HG02852 (cell line): ENCODE measurements around the gene LCE5A.
"Not testable (repeated sequence)": the region's sequence is repeated elsewhere in the genome, so short reads cannot be mapped to it uniquely, and the experiment has no call there.

Experiments
- ATAC-seq: cut with Tn5 transposase; IDR thresholded peaks from one replicate; pipeline ENCODE4 v1.9.1; 2021; ENCODE audit warnings: mild to moderate bottlenecking, moderate library complexity; ENCODE audit not compliant: unreplicated experiment

The LCE5A gene

GRCh38 chr1:152515434-152515783, 4.8 kb downstream of the LCE5A start:
- no peak for ATAC-seq

- ATAC-seq, result no peak
These were observed 5.5 kb downstream of the LCE5A start for GRCh38 chr1:152516082-152516481.

GRCh38 chr1:152517237-152517811, 6.7 kb downstream of the LCE5A start:
- no peak for ATAC-seq

GRCh38 chr1:152519851-152520250, 9.2 kb downstream of the LCE5A start:
- ATAC-seq, result no peak

- no peak for ATAC-seq
These were observed 10.0 kb downstream of the LCE5A start for GRCh38 chr1:152520561-152521090.

- no peak for ATAC-seq
These were observed 14.6 kb downstream of the LCE5A start for GRCh38 chr1:152525080-152525641.

GRCh38 chr1:152533327-152533938, 22.8 kb downstream of the LCE5A start:
- ATAC-seq, result no peak

- ATAC-seq, result no peak
These were observed 25.2 kb downstream of the LCE5A start for GRCh38 chr1:152535774-152536173.

GRCh38 chr1:152537496-152537895, 26.9 kb downstream of the LCE5A start:
- ATAC-seq, result no peak

- no peak for ATAC-seq
These were observed 29.3 kb downstream of the LCE5A start for GRCh38 chr1:152539901-152540300.

- ATAC-seq, result no peak
These were observed 33.2 kb downstream of the LCE5A start for GRCh38 chr1:152543820-152544219.

GRCh38 chr1:152546704-152547103, 36.1 kb downstream of the LCE5A start:
- no peak for ATAC-seq

- ATAC-seq, result not testable (repeated sequence)
These were observed 37.8 kb downstream of the LCE5A start for GRCh38 chr1:152548358-152548757.
